Progenitor cell of endocrine pancreas (in vitro differentiated cells): ENCODE results near the gene CASK. TPM values are rescaled to one million over a fixed set of nuclear protein-coding genes. Genes with fewer than 3 reads are reported as not detected.

Source experiments
- DNase-seq: peaks from one replicate; pipeline ENCODE4 v3.0.0; 2021; ENCODE audit warnings: low spot score; ENCODE audit not compliant: unreplicated experiment
- H3K27ac Mint-ChIP-seq: 2 replicates; pipeline ENCODE4 v1.8.0; 2021; ENCODE audit warnings: mild to moderate bottlenecking, moderate library complexity, mixed read lengths
- H3K27me3 Mint-ChIP-seq: 2 replicates; pipeline ENCODE4 v1.8.0; 2021; ENCODE audit warnings: mixed read lengths
- H3K36me3 Mint-ChIP-seq: 2 replicates; pipeline ENCODE4 v1.8.0; 2022; ENCODE audit warnings: mixed read lengths; ENCODE audit not compliant: insufficient read depth
- H3K4me1 Mint-ChIP-seq: 2 replicates; pipeline ENCODE4 v1.8.0; 2021; ENCODE audit warnings: low read depth, mixed read lengths
- H3K4me3 Mint-ChIP-seq: 2 replicates; pipeline ENCODE4 v1.8.0; 2021; ENCODE audit warnings: low read depth, mild to moderate bottlenecking, moderate library complexity, mixed read lengths
- H3K9me3 Mint-ChIP-seq: 2 replicates; pipeline ENCODE4 v1.8.0; 2021; ENCODE audit warnings: low read depth, mixed read lengths
- total RNA-seq: library from RNA; stranded (reverse); gene quantifications from 2 replicates; pipeline ENCODE4 v1.2.1, GENCODE V29; 2021
- TF ChIP-seq, protein P1 (sequence below): fragments of 200-600 bp; sonication (generic); IDR thresholded peaks from one replicate; pipeline ENCODE4 v1.5.0; 2021; ENCODE audit warnings: antibody characterized with exemption, mild to moderate bottlenecking; ENCODE audit not compliant: unreplicated experiment

Gene CASK
- total RNA-seq, 1 donor from 2014 or later = 68.3 TPM

DNA sequence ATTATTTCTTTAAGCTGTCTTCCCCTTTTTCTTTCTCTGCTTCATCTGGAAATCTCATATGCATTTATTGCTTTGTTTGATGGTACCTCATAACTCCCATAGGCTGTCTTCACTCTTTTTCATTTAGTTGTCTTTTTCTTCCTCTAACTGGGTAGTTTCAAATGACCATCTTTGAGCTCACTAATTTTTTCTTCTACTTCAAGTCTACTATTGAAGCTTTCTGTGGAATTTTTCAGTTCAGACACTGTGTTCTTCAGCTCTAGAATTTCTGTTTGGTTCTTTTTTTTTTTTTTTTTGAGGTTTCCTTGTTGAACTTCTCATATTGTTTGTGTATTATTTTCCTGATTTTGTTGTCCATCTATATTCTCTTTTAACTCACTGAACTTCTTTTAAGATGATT is 23.0 kb downstream of the CASK start:
- TF ChIP-seq, protein P1, sequence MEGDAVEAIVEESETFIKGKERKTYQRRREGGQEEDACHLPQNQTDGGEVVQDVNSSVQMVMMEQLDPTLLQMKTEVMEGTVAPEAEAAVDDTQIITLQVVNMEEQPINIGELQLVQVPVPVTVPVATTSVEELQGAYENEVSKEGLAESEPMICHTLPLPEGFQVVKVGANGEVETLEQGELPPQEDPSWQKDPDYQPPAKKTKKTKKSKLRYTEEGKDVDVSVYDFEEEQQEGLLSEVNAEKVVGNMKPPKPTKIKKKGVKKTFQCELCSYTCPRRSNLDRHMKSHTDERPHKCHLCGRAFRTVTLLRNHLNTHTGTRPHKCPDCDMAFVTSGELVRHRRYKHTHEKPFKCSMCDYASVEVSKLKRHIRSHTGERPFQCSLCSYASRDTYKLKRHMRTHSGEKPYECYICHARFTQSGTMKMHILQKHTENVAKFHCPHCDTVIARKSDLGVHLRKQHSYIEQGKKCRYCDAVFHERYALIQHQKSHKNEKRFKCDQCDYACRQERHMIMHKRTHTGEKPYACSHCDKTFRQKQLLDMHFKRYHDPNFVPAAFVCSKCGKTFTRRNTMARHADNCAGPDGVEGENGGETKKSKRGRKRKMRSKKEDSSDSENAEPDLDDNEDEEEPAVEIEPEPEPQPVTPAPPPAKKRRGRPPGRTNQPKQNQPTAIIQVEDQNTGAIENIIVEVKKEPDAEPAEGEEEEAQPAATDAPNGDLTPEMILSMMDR = no peak
- Mint-ChIP-seq H3K36me3 (peaks cover 9% of the 10 kb centered on the region), H3K27ac (no peak overlapping the region), H3K9me3 (peaks cover 39% of the 10 kb centered on the region), H3K4me3 (no peak overlapping the region), H3K27me3 (no peaks in the 10 kb centered on the region), H3K4me1 (no peaks in the 10 kb centered on the region)
- no peak for DNase-seq

DNA sequence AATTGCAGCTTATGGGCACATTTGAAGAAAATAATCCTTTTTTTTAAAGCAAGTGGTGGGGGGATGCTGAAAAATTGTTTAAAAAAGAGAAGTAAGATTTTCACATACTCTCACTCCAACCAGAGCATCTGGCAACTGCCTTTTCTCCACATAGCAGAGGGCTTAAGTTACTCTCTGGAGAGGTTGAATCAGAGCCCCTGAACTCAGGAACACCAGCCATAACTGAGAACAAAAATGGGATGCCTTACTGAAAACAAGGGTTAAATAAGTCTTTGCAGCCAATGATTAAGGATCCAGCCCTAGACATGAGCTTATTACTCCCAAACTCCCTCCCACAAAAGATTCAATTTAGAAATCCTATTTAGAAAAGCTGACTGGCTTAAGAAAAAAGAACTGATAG is 27.5 kb downstream of the CASK start:
- Mint-ChIP-seq H3K36me3 (peaks cover 3% of the 10 kb centered on the region), H3K4me1 (no peaks in the 10 kb centered on the region), H3K4me3 (no peak overlapping the region), H3K9me3 (peaks cover 19% of the 10 kb centered on the region), H3K27me3 (no peaks in the 10 kb centered on the region), H3K27ac (no peak overlapping the region)
- no peak for DNase-seq
- TF ChIP-seq, protein P1 = no peak

DNA sequence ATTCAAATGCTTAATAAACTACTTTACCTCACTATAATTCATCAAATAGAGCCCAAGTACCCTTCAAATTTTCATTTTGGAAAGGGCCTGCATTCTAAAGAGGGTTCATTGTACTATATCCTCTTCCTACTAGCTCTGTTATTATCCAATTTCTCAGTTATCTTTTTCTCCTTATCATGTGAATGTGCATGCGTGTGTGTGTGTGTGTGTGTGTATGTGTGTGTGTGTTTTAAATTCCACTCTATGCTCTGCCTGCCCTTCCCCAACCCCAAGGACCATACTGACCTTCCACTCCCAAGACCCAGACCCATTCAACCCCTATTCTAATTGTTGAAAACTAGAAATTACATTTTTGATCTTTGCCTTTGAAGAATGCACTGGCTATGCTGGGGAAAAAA is 33.3 kb downstream of the CASK start:
- H3K27me3 Mint-ChIP-seq = no peaks in the 10 kb centered on the region
- H3K4me3 Mint-ChIP-seq = no peak overlapping the region
- peaks cover 23% of the 10 kb centered on the region for H3K9me3 Mint-ChIP-seq
- H3K36me3 Mint-ChIP-seq = peaks cover 5% of the 10 kb centered on the region
- H3K27ac Mint-ChIP-seq = no peak overlapping the region
- H3K4me1 Mint-ChIP-seq = no peaks in the 10 kb centered on the region
- DNase-seq = no peak
- TF ChIP-seq, protein P1 = no peak

GRCh38 chrX:41889317-41890025 is 33.9 kb downstream of the CASK start:
- H3K27ac Mint-ChIP-seq = no peak overlapping the region
- no peaks in the 10 kb centered on the region for H3K4me1 Mint-ChIP-seq
- H3K27me3 Mint-ChIP-seq = no peaks in the 10 kb centered on the region
- peaks cover 5% of the 10 kb centered on the region for H3K36me3 Mint-ChIP-seq
- no peak overlapping the region for H3K4me3 Mint-ChIP-seq
- peaks cover 23% of the 10 kb centered on the region for H3K9me3 Mint-ChIP-seq
- TF ChIP-seq, protein P1 = no peak
- DNase-seq = no peak

DNA sequence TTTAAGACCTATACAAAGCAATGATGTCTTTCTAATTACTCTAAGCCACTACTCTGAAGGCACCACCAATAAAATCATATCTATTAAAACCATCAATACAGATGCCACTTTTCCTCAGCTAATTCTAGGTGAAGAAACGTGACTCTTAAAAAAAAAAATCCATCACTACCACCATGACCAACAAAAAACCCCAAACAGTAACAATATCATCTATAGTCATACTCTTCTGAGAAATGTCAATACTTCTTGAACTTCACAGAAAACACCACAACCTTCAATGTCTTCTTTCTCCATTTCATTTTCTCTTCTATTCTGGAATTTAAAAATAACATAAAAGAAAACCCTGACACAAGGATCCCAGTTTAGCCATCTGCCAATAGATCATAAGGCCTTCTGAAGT is 35.7 kb downstream of the CASK start:
- no peaks in the 10 kb centered on the region for H3K4me1 Mint-ChIP-seq
- peaks cover 24% of the 10 kb centered on the region for H3K9me3 Mint-ChIP-seq
- TF ChIP-seq, protein P1 = no peak
- no peaks in the 10 kb centered on the region for H3K27me3 Mint-ChIP-seq
- H3K4me3 Mint-ChIP-seq = no peak overlapping the region
- no peak for DNase-seq
- no peak overlapping the region for H3K27ac Mint-ChIP-seq
- peaks cover 5% of the 10 kb centered on the region for H3K36me3 Mint-ChIP-seq
